Measurements from ENCODE around the gene NDUFV3. TPM values are rescaled to one million over a fixed set of nuclear protein-coding genes. Genes with fewer than 3 reads are reported as not detected.

Gene NDUFV3
- total and polyA plus RNA-seq, 2 of the 8 experiments (the other 6 are each of a cell fraction or from before 2014, with no cell fraction given): 17.0 to 44.4 TPM

- Histone ChIP-seq H4K8ac (ENCODE audit: extremely low read depth, insufficient read depth, low read length) (no peak overlapping the region; the same call in 1 of the 2 replicates), H3K9me3 (ENCODE audit: insufficient read depth in 2 of 2, low read depth in 1 of 2, low read length in 1 of 2) (no peaks in the 10 kb centered on the region), H2BK5ac (ENCODE audit: low read depth, low read length) (no peak overlapping the region), H3K23ac (ENCODE audit: insufficient read length) (no peak overlapping the region), H3K14ac (ENCODE audit: insufficient read length) (no peak overlapping the region), H4K91ac (replicated peaks; ENCODE audit: insufficient read length, low read length) (no peak overlapping the region), H3K4me2 (ENCODE audit: insufficient read depth in 1 of 2, low read depth in 2 of 2, low read length in 2 of 2) (no peak overlapping the region), H2BK20ac (ENCODE audit: low read length) (no peak overlapping the region), H3K4ac (replicated peaks; ENCODE audit: insufficient read length, low read depth, low read length) (no peak overlapping the region), H2BK12ac (ENCODE audit: low read depth, low read length) (no peak overlapping the region), H4K5ac (ENCODE audit: insufficient read length, low read depth, low read length) (no peak overlapping the region), H3K79me1 (ENCODE audit: low read depth, low read length) (peaks cover 11% of the 10 kb centered on the region; the same call in 1 of the 2 replicates), H2AFZ (ENCODE audit: low read length) (no peak overlapping the region), H3K56ac (replicated peaks; ENCODE audit: insufficient read length, low read depth, low read length) (no peak overlapping the region), H3K27ac (ENCODE audit: low read depth, low read length) (no peak overlapping the region), H3K18ac (ENCODE audit: extremely low read depth, low read length) (no peak overlapping the region), H3K4me3 (ENCODE audit: extremely low read depth in 1 of 4, insufficient read depth in 2 of 4, low read depth in 3 of 4, low read length in 4 of 4) (no peak overlapping the region), H3K36me3 (ENCODE audit: control insufficient read depth in 2 of 4, insufficient read depth in 4 of 4, low read length in 3 of 4) (peaks cover 40 to 87% (median 67%) of the 10 kb centered on the region in 4 experiments; a peak in 7 of 8 replicates), H2BK120ac (replicated peaks; ENCODE audit: low read depth, low read length) (no peak overlapping the region), H4K20me1 (replicated peaks in 1 of 2; ENCODE audit: control insufficient read depth in 1 of 2, insufficient read depth in 2 of 2, low read length in 2 of 2) (peaks cover 10 to 39% of the 10 kb centered on the region in 2 experiments), H3K23me2 (ENCODE audit: low read depth, low read length) (no peaks in the 10 kb centered on the region), H2AK5ac (ENCODE audit: low read depth, low read length) (no peak overlapping the region), H3K79me2 (ENCODE audit: control insufficient read depth in 1 of 2, insufficient read depth in 2 of 2, low read length in 2 of 2) (peaks cover 0 to 20% of the 10 kb centered on the region in 2 experiments; a peak in 2 of 4 replicates), H3K9ac (replicated peaks in 1 of 4; ENCODE audit: extremely low read depth in 1 of 4, low read depth in 3 of 4, low read length in 3 of 4) (no peak overlapping the region), H3K4me1 (replicated peaks in 1 of 4; ENCODE audit: control insufficient read depth in 3 of 4, insufficient read depth in 4 of 4, low read length in 3 of 4) (no peaks in the 10 kb centered on the region), H2BK15ac (ENCODE audit: low read length) (no peak overlapping the region), H3K27me3 (replicated peaks in 1 of 4; ENCODE audit: control insufficient read depth in 3 of 4, extremely low read depth in 1 of 4, insufficient read depth in 3 of 4, low read length in 3 of 4) (no peaks in the 10 kb centered on the region)
- DNase-seq (ENCODE audit: low read depth in 1 of 2, low spot score in 2 of 2) (no peak), FAIRE-seq (no peak)
- WGBS, 2 experiments (ENCODE audit: extremely low coverage in 1 of 2, insufficient coverage in 1 of 2, insufficient read length in 1 of 2, insufficient replicate concordance in 2 of 2, low coverage in 1 of 2, low lambda C conversion rate in 2 of 2, missing lambda C conversion rate in 1 of 2): 87% methylated on average over 20 of the region's 20 CpGs; no CpG with 5 or more reads in 1 of the 2 experiments
- ChIA-PET CTCF (ENCODE audit: partially characterized antibody) (interaction anchor here (0.5 to 1.9 kb wide), 2 partner anchors 9 to 24 kb away, joined by 4 to 7 read pairs; no protein-coding TSS in a partner anchor), POLR2A (ENCODE audit: partially characterized antibody) (interaction anchor here (0.7 to 4.2 kb wide), 6 partner anchors 9 to 217 kb away, joined by 3 to 21 read pairs (median 6); no protein-coding TSS in a partner anchor)
- TF ChIP-seq RFX5 (IDR thresholded peaks at IDR 0.05; ENCODE audit: borderline replicate concordance, low read depth, low read length) (no peak), POLR2AphosphoS5 (IDR thresholded peaks at IDR 0.05; ENCODE audit: low read depth, low read length) (no peak), BACH1 (IDR thresholded peaks at IDR 0.05; ENCODE audit: low read length) (no peak), RBBP5 (IDR thresholded peaks at IDR 0.05; ENCODE audit: borderline replicate concordance, low read depth, low read length) (no peak), CEBPB (IDR thresholded peaks at IDR 0.05; ENCODE audit: low read depth, low read length) (no peak), CHD2 (IDR thresholded peaks at IDR 0.05; ENCODE audit: low read length) (no peak), EGR1 (IDR thresholded peaks at IDR 0.05; ENCODE audit: borderline replicate concordance, low read depth, low read length) (no peak), SIN3A (conservative IDR thresholded peaks at IDR 0.05 in 1 of 2, IDR thresholded peaks at IDR 0.05 in 1 of 2; ENCODE audit: low read depth in 1 of 2, low read length in 2 of 2) (no peak), CTBP2 (IDR thresholded peaks at IDR 0.05; ENCODE audit: borderline replicate concordance, insufficient read depth, insufficient read length, low read length) (no peak), SIX5 (IDR thresholded peaks at IDR 0.05; ENCODE audit: low read depth, low read length) (no peak), EP300 (IDR thresholded peaks at IDR 0.05; ENCODE audit: borderline replicate concordance in 1 of 2, low read depth in 2 of 2, low read length in 2 of 2) (no peak), SUZ12 (IDR thresholded peaks at IDR 0.05; ENCODE audit: low read length) (no peak), NRF1 (IDR thresholded peaks at IDR 0.05; ENCODE audit: low read depth, low read length) (no peak)
These were observed 40.1 kb upstream of the NDUFV3 start for GRCh38 chr21:42852925-42853570.

Measured in H1 (cell line).